Left colon (tissue), 2 donors: Measurements from ENCODE around the gene PTCSC3. TPM values are rescaled to one million over a fixed set of nuclear protein-coding genes. Genes with fewer than 3 reads are reported as not detected.

Experiments used
- ATAC-seq: fragments of 200-7000 bp; cut with Tn5 transposase; one replicate; pipeline ENCODE4 v1.9.1; 2020; ENCODE audit warnings: mild to moderate bottlenecking, moderate library complexity
- DNase-seq, 2 donors: peaks; one replicate each; pipeline ENCODE4 v3.0.0-alpha.2; 2020
- intact Hi-C, 2 donors: fragments of 100-400 bp; cut with DNase I in 1 of 2; cut with micrococcal nuclease in 1 of 2; formaldehyde crosslinking; loops; one replicate each; pipeline versions ENCODE4 v1.11.2 to v1.14.0; 2022; cut with DNase I, micrococcal nuclease
- long read RNA-seq: library from polyadenylated mRNA; unstranded; transcript quantifications from one replicate; pipeline ENCODE4 v2.0.0, GENCODE V29; 2021
- total RNA-seq, 2 donors: library from RNA; stranded (reverse); fragmentation: NEBNext Ultra II Directional; extraction: Animal tissue kit (Norgen Biotek cat#: 25700); gene quantifications; one replicate each; pipeline ENCODE4 v1.2.1, GENCODE V29; 2021
- donor health status: DM: no; HTN: no; CAD: no.
- donor health status: DM: yes; HTN: yes; CAD: no.

Gene PTCSC3
- total RNA-seq: not detected
- long read RNA-seq: 0 reads

GRCh38 chr14:36176524-36176923 lies at the start of gene PTCSC3:
TSS of gene PTCSC3 (minus strand) at chr14:36176722.
- ATAC-seq (no peak), DNase-seq (no peak)
- intact Hi-C loops: no loop called here

- intact Hi-C loops: no loop called here
- no peak for ATAC-seq
- no peak for DNase-seq
Observed at GRCh38 chr14:36226164-36226563, 49.6 kb upstream of the PTCSC3 start.

GRCh38 chr14:36224176-36224575 lies 47.7 kb upstream of the PTCSC3 start:
- intact Hi-C loops: no loop called here
- DNase-seq (no peak), ATAC-seq (no peak)

- DNase-seq (no peak), ATAC-seq (no peak)
- intact Hi-C loops: no loop called here
Observed at GRCh38 chr14:36223558-36223957, 47.0 kb upstream of the PTCSC3 start.

- ATAC-seq (no peak), DNase-seq (no peak)
- intact Hi-C loops: no loop called here
Observed at GRCh38 chr14:36222952-36223468, 46.5 kb upstream of the PTCSC3 start.

- intact Hi-C loops: no loop called here
- ATAC-seq (no peak), DNase-seq (no peak)
Observed at GRCh38 chr14:36222337-36222736, 45.8 kb upstream of the PTCSC3 start.

- ATAC-seq (no peak), DNase-seq (no peak)
- intact Hi-C loops: no loop called here
Observed at GRCh38 chr14:36221112-36221511, 44.6 kb upstream of the PTCSC3 start.

GRCh38 chr14:36217732-36218131 lies 41.2 kb upstream of the PTCSC3 start:
- DNase-seq: no peak
- ATAC-seq: no peak
- intact Hi-C loops: no loop called here

- DNase-seq: no peak
- intact Hi-C loops: no loop called here
- ATAC-seq: peak; percentile 31
Observed at GRCh38 chr14:36217027-36217426, 40.5 kb upstream of the PTCSC3 start.

GRCh38 chr14:36215217-36215598 lies 38.7 kb upstream of the PTCSC3 start:
- ATAC-seq: no peak
- intact Hi-C loops: no loop called here
- DNase-seq: no peak

GRCh38 chr14:36214476-36215216 lies 38.1 kb upstream of the PTCSC3 start:
- intact Hi-C loops: no loop called here
- DNase-seq (no peak), ATAC-seq (no peak)

GRCh38 chr14:36212987-36213386 lies 36.5 kb upstream of the PTCSC3 start:
- DNase-seq: no peak
- no peak for ATAC-seq
- intact Hi-C loops: no loop called here

GRCh38 chr14:36212577-36212976 lies 36.1 kb upstream of the PTCSC3 start:
- intact Hi-C loops: no loop called here
- ATAC-seq (no peak), DNase-seq (no peak)

GRCh38 chr14:36208690-36209278 lies 32.3 kb upstream of the PTCSC3 start:
- ATAC-seq (peak; percentile 92), DNase-seq (no peak)
- intact Hi-C loops: loop anchor here in 1 of 2 donors (10.0 kb wide), 1 partner anchor 166 kb away; no protein-coding TSS in a partner anchor

- ATAC-seq (peak; percentile 83), DNase-seq (no peak)
Observed at GRCh38 chr14:36207500-36207899, 31.0 kb upstream of the PTCSC3 start.

GRCh38 chr14:36204461-36205073 lies 28.0 kb upstream of the PTCSC3 start:
- DNase-seq (no peak), ATAC-seq (no peak)
- intact Hi-C loops: loop anchor here in 1 of 2 donors (10.0 kb wide), 1 partner anchor 170 kb away; no protein-coding TSS in a partner anchor

More at GRCh38 chr14:36207500-36207899, 31.0 kb upstream of the PTCSC3 start:
- intact Hi-C loops: loop anchor here in 1 of 2 donors (10.0 kb wide), 1 partner anchor 167 kb away; no protein-coding TSS in a partner anchor

GRCh38 chr14:36198378-36198777 lies 21.9 kb upstream of the PTCSC3 start:
- DNase-seq (no peak), ATAC-seq (no peak)
- intact Hi-C loops: no loop called here

GRCh38 chr14:36194663-36195062 lies 18.1 kb upstream of the PTCSC3 start:
- intact Hi-C loops: no loop called here
- DNase-seq (no peak), ATAC-seq (no peak)

GRCh38 chr14:36192530-36192929 lies 16.0 kb upstream of the PTCSC3 start:
- ATAC-seq (no peak), DNase-seq (no peak)
- intact Hi-C loops: no loop called here

GRCh38 chr14:36183402-36183801 lies 6.9 kb upstream of the PTCSC3 start:
- ATAC-seq: no peak
- intact Hi-C loops: no loop called here
- DNase-seq: no peak
